IMR-90 (cell line): ENCODE results near the gene LARP4B. TPM values are rescaled to one million over a fixed set of nuclear protein-coding genes. Genes with fewer than 3 reads are reported as not detected.

ENCODE experiments used
- ATAC-seq: fragments of 200-7000 bp; cut with Tn5 transposase; 2 replicates; pipeline ENCODE4 v1.9.1; 2020; ENCODE audit warnings: low read depth, mild to moderate bottlenecking, moderate library complexity
- BruUV-seq: library from RNA; stranded (reverse); fragments of 400-500 nt; replicated peaks from 2 replicates; lab custom pipeline; 2021; lab: Mats Ljungman, UMichigan
- CTCF ChIA-PET: fragments of 300-600 bp; formaldehyde crosslinking; extraction: SDS; loops from one replicate; lab custom pipeline; 2021; ENCODE audit warnings: antibody characterized with exemption; lab: Yijun Ruan, JAX
- POLR2A ChIA-PET: fragments of 300-600 bp; sonication (Branson Sonifier 250); formaldehyde crosslinking; loops from one replicate; lab custom pipeline; 2022; ENCODE audit warnings: antibody characterized with exemption; ENCODE audit not compliant: unreplicated experiment; lab: Charles Lee
- DNase-seq: peaks from one replicate; pipeline ENCODE4 v3.0.0; 2013
- H2AFZ ChIP-seq: replicated peaks from 2 replicates; pipeline ENCODE3; 2013; ENCODE audit warnings: low read length, mild to moderate bottlenecking; ENCODE audit not compliant: poor library complexity
- H2AK5ac ChIP-seq: 2 replicates; pipeline ENCODE4 v1.6.1; 2013; ENCODE audit warnings: low read depth, low read length, inconsistent platforms
- H2AK9ac ChIP-seq: replicated peaks from 2 replicates; pipeline ENCODE3; 2013; ENCODE audit warnings: mild to moderate bottlenecking, low read depth, low read length, moderate library complexity; ENCODE audit not compliant: poor library complexity
- H2BK120ac ChIP-seq: 2 replicates; pipeline ENCODE4 v1.6.1; 2013; ENCODE audit warnings: low read depth, low read length, inconsistent platforms
- H2BK15ac ChIP-seq: 3 replicates; pipeline ENCODE4 v1.6.1; 2013; ENCODE audit warnings: low read depth, low read length, inconsistent platforms
- H2BK20ac ChIP-seq: 2 replicates; pipeline ENCODE4 v1.6.1; 2013; ENCODE audit warnings: low read depth, mild to moderate bottlenecking, inconsistent platforms, low read length, moderate library complexity
- H2BK5ac ChIP-seq: 2 replicates; pipeline ENCODE4 v1.6.1; 2013; ENCODE audit warnings: mild to moderate bottlenecking, low read depth, low read length, inconsistent platforms; ENCODE audit not compliant: poor library complexity, severe bottlenecking
- H3K14ac ChIP-seq: replicated peaks from 2 replicates; pipeline ENCODE4 v1.6.1; 2013; ENCODE audit warnings: low read depth, low read length, inconsistent platforms
- H3K18ac ChIP-seq: 2 replicates; pipeline ENCODE4 v1.6.1; 2013; ENCODE audit warnings: low read depth, low read length, control low read depth
- H3K23ac ChIP-seq: 2 replicates; pipeline ENCODE4 v1.6.1; 2013; ENCODE audit warnings: low read depth, low read length, inconsistent platforms
- H3K27ac ChIP-seq: 2 replicates; pipeline ENCODE4 v1.5.1; 2013; ENCODE audit warnings: mild to moderate bottlenecking, control low read depth, low read length; ENCODE audit not compliant: insufficient read depth
- H3K27me3 ChIP-seq: 2 replicates; pipeline ENCODE4 v1.6.1; 2013; ENCODE audit warnings: low read length; ENCODE audit not compliant: control insufficient read depth, insufficient read depth
- H3K36me3 ChIP-seq: 2 replicates; pipeline ENCODE4 v1.6.1; 2013; ENCODE audit warnings: low read length, mixed read lengths; ENCODE audit not compliant: control insufficient read depth, insufficient read depth
- H3K4ac ChIP-seq: 2 replicates; pipeline ENCODE4 v1.6.1; 2013; ENCODE audit warnings: low read depth, low read length, inconsistent platforms
- H3K4me1 ChIP-seq: 2 replicates; pipeline ENCODE4 v1.6.1; 2013; ENCODE audit warnings: low read length, mixed read lengths; ENCODE audit not compliant: control insufficient read depth, insufficient read depth
- H3K4me2 ChIP-seq: 2 replicates; pipeline ENCODE4 v1.6.1; 2013; ENCODE audit warnings: low read depth, mild to moderate bottlenecking, control low read depth, low read length, moderate library complexity
- H3K4me3 ChIP-seq: 2 replicates; pipeline ENCODE4 v1.5.1; 2013; ENCODE audit warnings: low read depth, mild to moderate bottlenecking, control low read depth, low read length, moderate library complexity; ENCODE audit not compliant: insufficient read depth
- H3K56ac ChIP-seq: 2 replicates; pipeline ENCODE4 v1.6.1; 2013; ENCODE audit warnings: low read length, inconsistent platforms; ENCODE audit not compliant: insufficient read depth; ENCODE audit errors: extremely low read depth
- H3K79me1 ChIP-seq, 2 experiments: 2 replicates each; pipeline ENCODE4 v1.6.1; 2013; ENCODE audit warnings: low read length in 2 of 2, inconsistent platforms in 1 of 2, low read depth in 1 of 2
- H3K9ac ChIP-seq: 2 replicates; pipeline ENCODE4 v1.6.1; 2013; ENCODE audit warnings: low read depth, low read length, control low read depth
- H3K9me1 ChIP-seq: 2 replicates; pipeline ENCODE4 v1.6.1; 2013; ENCODE audit warnings: low read length, inconsistent platforms; ENCODE audit not compliant: insufficient read depth
- H3K9me3 ChIP-seq: 2 replicates; pipeline ENCODE4 v1.6.1; 2013; ENCODE audit warnings: low read length; ENCODE audit not compliant: control insufficient read depth, insufficient read depth
- H4K20me1 ChIP-seq: 2 replicates; pipeline ENCODE4 v1.6.1; 2013; ENCODE audit warnings: low read length, inconsistent platforms; ENCODE audit not compliant: insufficient read depth
- H4K5ac ChIP-seq: 2 replicates; pipeline ENCODE4 v1.6.1; 2013; ENCODE audit warnings: mild to moderate bottlenecking, low read depth, low read length, control low read depth
- H4K8ac ChIP-seq, 2 experiments: 2 replicates each; pipeline ENCODE4 v1.6.1; 2013; ENCODE audit warnings: low read depth in 2 of 2, low read length in 2 of 2, control low read depth in 1 of 2, inconsistent platforms in 1 of 2
- H4K91ac ChIP-seq: 2 replicates; pipeline ENCODE4 v1.6.1; 2013; ENCODE audit warnings: low read depth, low read length, inconsistent platforms; ENCODE audit not compliant: insufficient read depth
- BHLHE40 ChIP-seq: fragments of 150-350 bp; IDR thresholded peaks from 2 replicates; pipeline ENCODE4 v1.6.1; 2016; ENCODE audit warnings: mild to moderate bottlenecking, low read depth, low read length
- CEBPB ChIP-seq: IDR thresholded peaks from 2 replicates; pipeline ENCODE4 v1.6.1; 2012; ENCODE audit warnings: low read depth, low read length, improper control_type of control experiment
- CHD1 ChIP-seq: IDR thresholded peaks from 2 replicates; pipeline ENCODE4 v1.6.1; 2012; ENCODE audit warnings: low read depth, low read length, improper control_type of control experiment
- FOS ChIP-seq: fragments of 150-350 bp; IDR thresholded peaks from 2 replicates; pipeline ENCODE4 v1.6.1; 2016; ENCODE audit warnings: low read depth, low read length
- MAFK ChIP-seq: IDR thresholded peaks from 2 replicates; pipeline ENCODE4 v1.6.1; 2012; ENCODE audit warnings: low read depth, low read length, improper control_type of control experiment
- MAZ ChIP-seq: IDR thresholded peaks from 2 replicates; pipeline ENCODE4 v1.6.1; 2012; ENCODE audit warnings: low read depth, mild to moderate bottlenecking, low read length, improper control_type of control experiment, moderate library complexity, borderline replicate concordance
- MXI1 ChIP-seq: IDR thresholded peaks from 2 replicates; pipeline ENCODE4 v1.6.1; 2012; ENCODE audit warnings: low read depth, mild to moderate bottlenecking, low read length, moderate library complexity, borderline replicate concordance
- NFE2L2 ChIP-seq: fragments of 150-350 bp; IDR thresholded peaks from 2 replicates; pipeline ENCODE4 v1.6.1; 2016; ENCODE audit warnings: low read depth, mild to moderate bottlenecking, low read length
- POLR2A ChIP-seq: IDR thresholded peaks from 2 replicates; pipeline ENCODE4 v1.6.1; 2012; ENCODE audit warnings: mild to moderate bottlenecking, low read depth, low read length
- RAD21 ChIP-seq: IDR thresholded peaks from 2 replicates; pipeline ENCODE4 v1.6.1; 2012; ENCODE audit warnings: low read length, improper control_type of control experiment
- RCOR1 ChIP-seq: IDR thresholded peaks from 2 replicates; pipeline ENCODE4 v1.6.1; 2012; ENCODE audit warnings: mild to moderate bottlenecking, low read length, improper control_type of control experiment; ENCODE audit not compliant: insufficient replicate concordance
- RFX5 ChIP-seq: IDR thresholded peaks from 2 replicates; pipeline ENCODE4 v1.8.0; 2012; ENCODE audit warnings: low read depth, mild to moderate bottlenecking, low read length, moderate library complexity
- SMC3 ChIP-seq: fragments of 150-350 bp; IDR thresholded peaks from 2 replicates; pipeline ENCODE4 v1.6.1; 2016; ENCODE audit warnings: low read depth, mild to moderate bottlenecking, antibody characterized with exemption, low read length, moderate library complexity
- USF2 ChIP-seq: fragments of 150-350 bp; IDR thresholded peaks from 2 replicates; pipeline ENCODE4 v1.6.1; 2017; ENCODE audit warnings: mild to moderate bottlenecking, antibody characterized with exemption, low read length, low read depth
- WGBS, 2 experiments: methylation state at CpG; one replicate each; pipeline versions ENCODE4 v1.1.5 to v1.1.7; 2013; ENCODE audit warnings: missing lambda C conversion rate in 2 of 2; ENCODE audit not compliant: insufficient read length in 1 of 2; ENCODE audit errors: extremely low coverage in 2 of 2; 5-methylcytosine and 5-hydroxymethylcytosine counted together
- dilution Hi-C: fragments of 300-500 bp; cut with HindIII; formaldehyde crosslinking; loops from one replicate; pipeline ENCODE4 v1.14.3; 2018; ENCODE audit warnings: low sequenced_read_pairs; ENCODE audit not compliant: unreplicated experiment
- in situ Hi-C: fragments of 300-500 bp; cut with MboI; formaldehyde crosslinking; loops from 3 replicates; pipeline ENCODE4 v1.14.3; 2019; ENCODE audit warnings: low sequenced_read_pairs, inconsistent platforms, mixed read lengths
- intact Hi-C: fragments of 100-400 bp; cut with micrococcal nuclease; formaldehyde crosslinking; loops from 2 replicates; pipeline ENCODE4 v1.10.0; 2022
- polyA plus RNA-seq, 3 experiments: library from polyadenylated mRNA; depleted of rRNA; stranded (reverse); fragments of >200 nt; gene quantifications; 2 replicates each; pipeline ENCODE4 v1.2.3, GENCODE V29; 2012; ENCODE audit warnings: low replicate concordance in 1 of 3
- total RNA-seq: library from RNA; depleted of rRNA; stranded (reverse); fragments of >200 nt; gene quantifications from 2 replicates; pipeline ENCODE4 v1.2.3, GENCODE V29; 2012
- TF ChIP-seq, protein P1 (sequence below): conservative IDR thresholded peaks from 2 replicates; pipeline ENCODE4 v1.5.1; 2012; ENCODE audit warnings: mild to moderate bottlenecking, low read depth, low read length, improper control_type of control experiment
- TF ChIP-seq, protein P2 (sequence below): fragments of 150-350 bp; IDR thresholded peaks from 2 replicates; pipeline ENCODE4 v1.6.1; 2016; ENCODE audit warnings: low read depth, mild to moderate bottlenecking, low read length, moderate library complexity, borderline replicate concordance

LARP4B gene
- total and polyA plus RNA-seq, 2 of the 4 experiments (the other 2 are of a cell fraction), result 24.3 to 25.5 TPM

DNA sequence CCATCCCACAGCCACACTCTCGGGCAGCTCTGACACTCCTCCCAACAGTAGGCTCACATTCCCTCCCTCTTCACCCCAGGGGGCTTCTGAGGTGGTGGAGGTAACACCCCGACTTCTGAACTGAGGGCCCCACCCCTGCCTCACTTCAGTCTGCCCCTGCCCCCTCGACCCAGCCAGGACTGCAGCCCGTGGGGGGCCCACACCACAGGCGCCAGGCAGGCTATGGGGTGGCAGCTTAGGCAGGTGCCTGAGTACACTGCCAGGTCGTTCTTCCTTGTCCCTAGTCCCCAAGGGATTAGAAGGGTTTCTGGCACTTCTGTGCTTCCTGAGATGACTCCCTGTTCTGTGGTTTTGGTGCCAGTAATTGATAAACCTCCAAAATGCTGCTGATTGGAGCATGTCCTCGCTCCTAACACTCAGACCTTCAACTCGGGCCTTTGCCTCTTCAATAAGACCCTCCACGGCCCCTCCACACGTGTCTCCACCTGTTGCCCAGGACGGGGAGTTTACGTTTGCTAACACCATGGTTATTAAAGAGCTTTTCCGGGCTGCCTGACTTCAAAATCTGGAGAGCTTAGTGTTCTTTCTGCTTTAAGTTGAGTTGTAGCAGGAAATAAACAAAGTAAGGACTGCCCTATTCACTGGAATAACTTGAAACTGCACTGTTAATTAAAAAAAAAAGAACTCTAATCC, 23.8 kb upstream of the LARP4B start:
- no CpG with 5 or more reads among the region's 13 CpGs for WGBS, 2 experiments
- in situ Hi-C loops (no loop called here), dilution Hi-C loops (no loop called here), intact Hi-C loops (no loop called here)
- ATAC-seq, result no peak
- H2BK5ac ChIP-seq, result no peak overlapping the region
- TF ChIP-seq BHLHE40 (no peak), MXI1 (no peak), CHD1 (no peak), RCOR1 (no peak), SMC3 (no peak), MAZ (no peak), NFE2L2 (no peak), MAFK (no peak), CEBPB (no peak), RFX5 (no peak), POLR2A (no peak), RAD21 (no peak), FOS (no peak), USF2 (no peak)
- TF ChIP-seq, protein P1, sequence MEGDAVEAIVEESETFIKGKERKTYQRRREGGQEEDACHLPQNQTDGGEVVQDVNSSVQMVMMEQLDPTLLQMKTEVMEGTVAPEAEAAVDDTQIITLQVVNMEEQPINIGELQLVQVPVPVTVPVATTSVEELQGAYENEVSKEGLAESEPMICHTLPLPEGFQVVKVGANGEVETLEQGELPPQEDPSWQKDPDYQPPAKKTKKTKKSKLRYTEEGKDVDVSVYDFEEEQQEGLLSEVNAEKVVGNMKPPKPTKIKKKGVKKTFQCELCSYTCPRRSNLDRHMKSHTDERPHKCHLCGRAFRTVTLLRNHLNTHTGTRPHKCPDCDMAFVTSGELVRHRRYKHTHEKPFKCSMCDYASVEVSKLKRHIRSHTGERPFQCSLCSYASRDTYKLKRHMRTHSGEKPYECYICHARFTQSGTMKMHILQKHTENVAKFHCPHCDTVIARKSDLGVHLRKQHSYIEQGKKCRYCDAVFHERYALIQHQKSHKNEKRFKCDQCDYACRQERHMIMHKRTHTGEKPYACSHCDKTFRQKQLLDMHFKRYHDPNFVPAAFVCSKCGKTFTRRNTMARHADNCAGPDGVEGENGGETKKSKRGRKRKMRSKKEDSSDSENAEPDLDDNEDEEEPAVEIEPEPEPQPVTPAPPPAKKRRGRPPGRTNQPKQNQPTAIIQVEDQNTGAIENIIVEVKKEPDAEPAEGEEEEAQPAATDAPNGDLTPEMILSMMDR, result no peak
- TF ChIP-seq, protein P2, sequence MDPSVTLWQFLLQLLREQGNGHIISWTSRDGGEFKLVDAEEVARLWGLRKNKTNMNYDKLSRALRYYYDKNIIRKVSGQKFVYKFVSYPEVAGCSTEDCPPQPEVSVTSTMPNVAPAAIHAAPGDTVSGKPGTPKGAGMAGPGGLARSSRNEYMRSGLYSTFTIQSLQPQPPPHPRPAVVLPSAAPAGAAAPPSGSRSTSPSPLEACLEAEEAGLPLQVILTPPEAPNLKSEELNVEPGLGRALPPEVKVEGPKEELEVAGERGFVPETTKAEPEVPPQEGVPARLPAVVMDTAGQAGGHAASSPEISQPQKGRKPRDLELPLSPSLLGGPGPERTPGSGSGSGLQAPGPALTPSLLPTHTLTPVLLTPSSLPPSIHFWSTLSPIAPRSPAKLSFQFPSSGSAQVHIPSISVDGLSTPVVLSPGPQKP, result no peak
- H2BK120ac ChIP-seq, result no peak overlapping the region
- no peaks in the 10 kb centered on the region for H3K9me3 ChIP-seq
- H4K5ac ChIP-seq, result no peak overlapping the region
- H4K8ac ChIP-seq, result no peak overlapping the region
- no peak overlapping the region for H3K4me2 ChIP-seq
- peaks cover 39% of the 10 kb centered on the region for H3K27me3 ChIP-seq
- H3K4ac ChIP-seq, result no peak overlapping the region
- no peak overlapping the region for H2AK9ac ChIP-seq
- H3K27ac ChIP-seq, result no peak overlapping the region
- POLR2A ChIA-PET, result no interaction called here
- H2BK20ac ChIP-seq, result no peak overlapping the region
- H3K36me3 ChIP-seq, result no peaks in the 10 kb centered on the region
- H3K18ac ChIP-seq, result no peak overlapping the region
- CTCF ChIA-PET, result no interaction called here
- no peak overlapping the region for H2BK15ac ChIP-seq
- no peak overlapping the region for H2AK5ac ChIP-seq
- no peak overlapping the region for H3K56ac ChIP-seq
- H4K20me1 ChIP-seq, result no peaks in the 10 kb centered on the region; the same call in 1 of the 2 replicates
- H3K4me3 ChIP-seq, result no peak overlapping the region
- H3K79me1 ChIP-seq, result no peaks in the 10 kb centered on the region
- no TSS peak for BruUV-seq
- no peak overlapping the region for H4K91ac ChIP-seq
- H2AFZ ChIP-seq, result no peak overlapping the region
- H3K4me1 ChIP-seq, result 0 out of 2 replicates have a peak, but pooled peaks cover 2% of the 10 kb centered on the region
- H3K9me1 ChIP-seq, result no peaks in the 10 kb centered on the region
- no peak overlapping the region for H3K9ac ChIP-seq
- no peak overlapping the region for H3K23ac ChIP-seq
- DNase-seq, result no peak
- no peak overlapping the region for H3K14ac ChIP-seq
